Measurements from ENCODE around the gene KIAA0586.

- TF ChIP-seq, protein P1, sequence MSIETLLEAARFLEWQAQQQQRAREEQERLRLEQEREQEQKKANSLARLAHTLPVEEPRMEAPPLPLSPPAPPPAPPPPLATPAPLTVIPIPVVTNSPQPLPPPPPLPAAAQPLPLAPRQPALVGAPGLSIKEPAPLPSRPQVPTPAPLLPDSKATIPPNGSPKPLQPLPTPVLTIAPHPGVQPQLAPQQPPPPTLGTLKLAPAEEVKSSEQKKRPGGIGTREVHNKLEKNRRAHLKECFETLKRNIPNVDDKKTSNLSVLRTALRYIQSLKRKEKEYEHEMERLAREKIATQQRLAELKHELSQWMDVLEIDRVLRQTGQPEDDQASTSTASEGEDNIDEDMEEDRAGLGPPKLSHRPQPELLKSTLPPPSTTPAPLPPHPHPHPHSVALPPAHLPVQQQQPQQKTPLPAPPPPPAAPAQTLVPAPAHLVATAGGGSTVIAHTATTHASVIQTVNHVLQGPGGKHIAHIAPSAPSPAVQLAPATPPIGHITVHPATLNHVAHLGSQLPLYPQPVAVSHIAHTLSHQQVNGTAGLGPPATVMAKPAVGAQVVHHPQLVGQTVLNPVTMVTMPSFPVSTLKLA (conservative IDR thresholded peaks at IDR 0.05), result no peak
- TF ChIP-seq SMARCB1 (IDR thresholded peaks at IDR 0.05; ENCODE audit: insufficient read length, low read depth) (no peak), MXI1 (IDR thresholded peaks at IDR 0.05; ENCODE audit: low read depth, low read length) (no peak), SIX5 (IDR thresholded peaks at IDR 0.05; ENCODE audit: borderline replicate concordance in 1 of 2, insufficient read depth in 1 of 2, low read depth in 1 of 2, low read length in 2 of 2) (no peak), FIP1L1 (IDR thresholded peaks at IDR 0.05; ENCODE audit: low read depth, low read length, poor library complexity, severe bottlenecking) (no peak), POLR2A (conservative IDR thresholded peaks at IDR 0.05) (no peak), GATAD2A (IDR thresholded peaks at IDR 0.05) (no peak), SP2 (IDR thresholded peaks at IDR 0.05; ENCODE audit: extremely low read depth, low read depth, low read length, poor library complexity, severe bottlenecking) (no peak), CBX2 (IDR thresholded peaks at IDR 0.05; ENCODE audit: insufficient read depth, low read length, poor library complexity, severe bottlenecking) (no peak)
- TF ChIP-seq, protein P2, sequence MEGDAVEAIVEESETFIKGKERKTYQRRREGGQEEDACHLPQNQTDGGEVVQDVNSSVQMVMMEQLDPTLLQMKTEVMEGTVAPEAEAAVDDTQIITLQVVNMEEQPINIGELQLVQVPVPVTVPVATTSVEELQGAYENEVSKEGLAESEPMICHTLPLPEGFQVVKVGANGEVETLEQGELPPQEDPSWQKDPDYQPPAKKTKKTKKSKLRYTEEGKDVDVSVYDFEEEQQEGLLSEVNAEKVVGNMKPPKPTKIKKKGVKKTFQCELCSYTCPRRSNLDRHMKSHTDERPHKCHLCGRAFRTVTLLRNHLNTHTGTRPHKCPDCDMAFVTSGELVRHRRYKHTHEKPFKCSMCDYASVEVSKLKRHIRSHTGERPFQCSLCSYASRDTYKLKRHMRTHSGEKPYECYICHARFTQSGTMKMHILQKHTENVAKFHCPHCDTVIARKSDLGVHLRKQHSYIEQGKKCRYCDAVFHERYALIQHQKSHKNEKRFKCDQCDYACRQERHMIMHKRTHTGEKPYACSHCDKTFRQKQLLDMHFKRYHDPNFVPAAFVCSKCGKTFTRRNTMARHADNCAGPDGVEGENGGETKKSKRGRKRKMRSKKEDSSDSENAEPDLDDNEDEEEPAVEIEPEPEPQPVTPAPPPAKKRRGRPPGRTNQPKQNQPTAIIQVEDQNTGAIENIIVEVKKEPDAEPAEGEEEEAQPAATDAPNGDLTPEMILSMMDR (IDR thresholded peaks at IDR 0.05 in 2 of 3, conservative IDR thresholded peaks at IDR 0.05 in 1 of 3; ENCODE audit: insufficient read depth in 2 of 3, low read depth in 1 of 3, low read length in 3 of 3), result no peak
Measured at GRCh38 chr14:58414845-58415244, 12.7 kb upstream of the KIAA0586 start.
